K562 (cell line): Measurements from ENCODE around the gene CNP. TPM values are rescaled to one million over a fixed set of nuclear protein-coding genes. Genes with fewer than 3 reads are reported as not detected.

Experiments used
- CHCHD3 ChIP-seq: fragments of 250-450 bp; sonication (Bioruptor Pico); IDR thresholded peaks from 2 replicates; pipeline ENCODE4 v2.1.2; 2022; ENCODE audit warnings: mild to moderate bottlenecking
- CHD7 ChIP-seq: fragments of 200-600 bp; sonication (generic); IDR thresholded peaks from one replicate; pipeline ENCODE4 v1.6.1; 2012; ENCODE audit warnings: mild to moderate bottlenecking, low read depth, low read length, inconsistent platforms
- CXXC5 ChIP-seq: fragments of 250-450 bp; sonication (Bioruptor Pico); IDR thresholded peaks from 2 replicates; pipeline ENCODE4 v1.8.0; 2022; ENCODE audit warnings: inconsistent platforms, mild to moderate bottlenecking, moderate library complexity
- ELF2 ChIP-seq: fragments of 250-450 bp; sonication (Bioruptor Pico); IDR thresholded peaks from 2 replicates; pipeline ENCODE4 v1.5.0; 2021; ENCODE audit warnings: mild to moderate bottlenecking
- FIP1L1 ChIP-seq: fragments of 200-400 bp; formaldehyde crosslinking; IDR thresholded peaks from 2 replicates; pipeline ENCODE4 v1.6.1; 2018; ENCODE audit warnings: mild to moderate bottlenecking, low read depth, low read length; ENCODE audit not compliant: poor library complexity, severe bottlenecking
- HBP1 ChIP-seq: fragments of 450-650 bp; formaldehyde crosslinking; IDR thresholded peaks from 2 replicates; pipeline ENCODE4 v1.4.0; 2022; ENCODE audit warnings: missing genetic modification characterization
- HOXB6 ChIP-seq: fragments of 250-450 bp; sonication (Bioruptor Pico); IDR thresholded peaks from 2 replicates; pipeline ENCODE4 v1.5.1; 2022; ENCODE audit warnings: mild to moderate bottlenecking, borderline replicate concordance
- NCOA1 ChIP-seq: fragments of 450-650 bp; IDR thresholded peaks from 2 replicates; pipeline ENCODE4 v1.6.1; 2016; ENCODE audit warnings: low read depth
- NR2F6 ChIP-seq: fragments of 450-650 bp; formaldehyde crosslinking; IDR thresholded peaks from 2 replicates; pipeline ENCODE4 v1.4.0; 2020; ENCODE audit warnings: mild to moderate bottlenecking
- RUNX1 ChIP-seq: sonication (generic); IDR thresholded peaks from 2 replicates; pipeline ENCODE4 v1.6.1; 2016; ENCODE audit warnings: antibody characterized with exemption, low read depth
- SMAD1 ChIP-seq: fragments of 150-350 bp; IDR thresholded peaks from 2 replicates; pipeline ENCODE4 v1.6.1; 2014; ENCODE audit warnings: low read length, low read depth; ENCODE audit not compliant: partially characterized antibody
- TBP ChIP-seq: optimal IDR thresholded peaks from 2 replicates; pipeline ENCODE3; 2011; ENCODE audit warnings: low read depth, low read length, improper control_type of control experiment
- TEAD1 ChIP-seq, 2 experiments: fragments of 450-650 bp in 1 of 2; sonication (generic) in 1 of 2; formaldehyde crosslinking; IDR thresholded peaks; 2 replicates each; pipeline versions ENCODE4 v1.4.0 to v1.8.0; 2020 to 2022; ENCODE audit warnings: mild to moderate bottlenecking in 2 of 2, missing genetic modification reagents in 1 of 2
- ZNF134 ChIP-seq: fragments of 250-450 bp; sonication (Bioruptor Pico); conservative IDR thresholded peaks from 2 replicates; pipeline ENCODE4 v1.4.0; 2020
- ZNF586 ChIP-seq: fragments of 450-650 bp; formaldehyde crosslinking; conservative IDR thresholded peaks from 2 replicates; pipeline ENCODE4 v1.4.0; 2020; ENCODE audit warnings: mild to moderate bottlenecking, moderate library complexity
- polyA plus RNA-seq, 8 experiments: library from polyadenylated mRNA; depleted of rRNA in 4 of 8; stranded (reverse) in 5 of 8; unstranded in 3 of 8; fragments of >200 nt; fragmentation: Nextera tagmentation in 2 of 8; fragmentation: Illumina TruSeq in 1 of 8; extraction: Ambion mirVana in 2 of 8; extraction: Trizol in 1 of 8; gene quantifications; 2 replicates each; pipeline versions ENCODE4 v1.2.1 to v1.2.3, GENCODE V29; 2011 to 2014; ENCODE audit warnings: inconsistent platforms in 1 of 8, missing spikeins in 1 of 8
- total RNA-seq, 7 experiments: library from RNA; depleted of rRNA in 6 of 7; stranded (reverse); fragments of >200 nt in 6 of 7; fragmentation: Illumina TruSeq in 2 of 7; extraction: Trizol in 2 of 7; gene quantifications; 2 replicates each; pipeline versions ENCODE4 v1.2.1 to v1.2.3, GENCODE V29; 2011 to 2021; ENCODE audit warnings: low replicate concordance in 1 of 7

Gene CNP
- total and polyA plus RNA-seq, 9 of the 15 experiments (the other 6 are each of a cell fraction or from before 2014, with no cell fraction given): 1.7 to 52.0 (median 29.1) TPM

GRCh38 chr17:42016941-42017865 lies 50.6 kb downstream of the CNP start, which contains the start of gene DNAJC7 (continued):
- TF ChIP-seq CHD7 (no peak), FIP1L1 (peak; percentile 87), HOXB6 (no peak), TEAD1 (CRISPR knock-in tag; IDR thresholded peaks at IDR 0.05) (peak in 1 of 2 experiments; percentile 80; a peak in 2 of 4 replicates), ELF2 (CRISPR knock-in tag) (peak; percentile 62; the same call in 1 of the 2 replicates), HBP1 (CRISPR knock-in tag) (peak; percentile 73; the same call in 1 of the 2 replicates), NCOA1 (peak; percentile 68), NR2F6 (CRISPR knock-in tag) (peak; percentile 38; the same call in 1 of the 2 replicates), SMAD1 (peak; percentile 68), RUNX1 (no peak), TBP (peak; percentile 95), ZNF134 (no peak), ZNF586 (CRISPR knock-in tag) (no peak), CHCHD3 (CRISPR knock-in tag) (no peak), CXXC5 (CRISPR knock-in tag) (peak; percentile 82)
